SU-DHL-6 (cell line): ENCODE data around the gene JPH3.

Source experiments
- H2AFZ ChIP-seq: fragments of 200-600 bp; sonication (generic); 2 replicates; pipeline ENCODE4 v1.6.1; 2014; ENCODE audit warnings: low read depth, mild to moderate bottlenecking, moderate library complexity, mixed read lengths, antibody characterized with exemption, low read length; ENCODE audit not compliant: severe bottlenecking
- H3F3A ChIP-seq: fragments of 200-600 bp; shearing (Covaris generic); 2 replicates; pipeline ENCODE4 v1.6.0; 2016; ENCODE audit warnings: antibody characterized with exemption, mild to moderate bottlenecking; ENCODE audit not compliant: insufficient read depth
- H3K27ac ChIP-seq: fragments of 200-600 bp; sonication (generic); 2 replicates; pipeline ENCODE4 v1.5.1; 2016; ENCODE audit warnings: low read depth, mild to moderate bottlenecking, low read length, moderate library complexity, mixed read lengths
- H3K27me3 ChIP-seq: fragments of 200-600 bp; sonication (generic), shearing (Covaris generic); 2 replicates; pipeline ENCODE4 v1.6.0; 2014; ENCODE audit warnings: mild to moderate bottlenecking, low read length
- H3K36me3 ChIP-seq: fragments of 200-600 bp; sonication (generic); 2 replicates; pipeline ENCODE4 v1.6.1; 2014; ENCODE audit warnings: mild to moderate bottlenecking, low read length, mixed read lengths
- H3K4me2 ChIP-seq: fragments of 300-600, 200-600 bp; shearing (Covaris generic), sonication (generic); 2 replicates; pipeline ENCODE4 v1.6.0; 2014; ENCODE audit warnings: low read length, low read depth, mild to moderate bottlenecking; ENCODE audit not compliant: poor library complexity, severe bottlenecking
- H3K4me3 ChIP-seq: fragments of 200-600 bp; sonication (generic); 2 replicates; pipeline ENCODE4 v1.5.1; 2014; ENCODE audit warnings: antibody characterized with exemption, low read length, mild to moderate bottlenecking, mixed read lengths; ENCODE audit not compliant: insufficient read depth, poor library complexity, severe bottlenecking
- H3K79me2 ChIP-seq: fragments of 200-600 bp; sonication (generic); 2 replicates; pipeline ENCODE4 v1.6.1; 2014; ENCODE audit warnings: mild to moderate bottlenecking, low read length, moderate library complexity; ENCODE audit not compliant: insufficient read depth
- H3K9ac ChIP-seq: fragments of 200-600 bp; sonication (generic); 2 replicates; pipeline ENCODE4 v1.7.0; 2014; ENCODE audit warnings: mild to moderate bottlenecking, low read length
- H3K9me2 ChIP-seq: fragments of 200-600 bp; sonication (generic); replicated peaks from 2 replicates; pipeline ENCODE4 v1.6.1; 2014; ENCODE audit warnings: low read length; ENCODE audit not compliant: insufficient read depth
- H3K9me3 ChIP-seq: fragments of 200-600 bp; sonication (generic); 2 replicates; pipeline ENCODE4 v1.6.1; 2014; ENCODE audit warnings: low read length, mixed read lengths; ENCODE audit not compliant: insufficient read depth
- H4K20me1 ChIP-seq: fragments of 200-600 bp; sonication (generic); 2 replicates; pipeline ENCODE4 v1.6.1; 2014; ENCODE audit warnings: low read depth, mild to moderate bottlenecking, antibody characterized with exemption, low read length, moderate library complexity, mixed read lengths
- CTCF ChIP-seq: fragments of 200-600 bp; sonication (generic); IDR thresholded peaks from one replicate; pipeline ENCODE4 v1.5.1; 2017; ENCODE audit warnings: antibody characterized with exemption, mild to moderate bottlenecking, low read length, moderate library complexity; ENCODE audit not compliant: insufficient read depth, poor library complexity, severe bottlenecking
- EZH2phosphoT487 ChIP-seq: fragments of 200-600 bp; sonication (generic), shearing (Covaris generic); conservative IDR thresholded peaks from 2 replicates; pipeline ENCODE4 v1.6.1; 2018; ENCODE audit warnings: mild to moderate bottlenecking, antibody characterized with exemption, low read length, moderate library complexity, mixed read lengths

Gene JPH3

GRCh38 chr16:87560428-87561199, 41.7 kb upstream of the JPH3 start:
- H3K79me2 ChIP-seq: no peaks in the 10 kb centered on the region
- H2AFZ ChIP-seq: no peak overlapping the region
- H3K9me3 ChIP-seq: no peaks in the 10 kb centered on the region
- H3F3A ChIP-seq: no peaks in the 10 kb centered on the region
- TF ChIP-seq CTCF: no peak
- no peak for TF ChIP-seq EZH2phosphoT487
- H3K4me2 ChIP-seq: no peak overlapping the region
- no peaks in the 10 kb centered on the region for H3K27me3 ChIP-seq
- H4K20me1 ChIP-seq: no peaks in the 10 kb centered on the region
- H3K4me3 ChIP-seq: no peak overlapping the region
- no peaks in the 10 kb centered on the region for H3K9me2 ChIP-seq
- no peak overlapping the region for H3K9ac ChIP-seq
- H3K36me3 ChIP-seq: no peaks in the 10 kb centered on the region
- no peak overlapping the region for H3K27ac ChIP-seq

- H3K4me3 ChIP-seq: no peak overlapping the region
- no peak overlapping the region for H2AFZ ChIP-seq
- no peaks in the 10 kb centered on the region for H3K27me3 ChIP-seq
- no peak overlapping the region for H3K9ac ChIP-seq
- no peaks in the 10 kb centered on the region for H4K20me1 ChIP-seq
- TF ChIP-seq CTCF (no peak), EZH2phosphoT487 (no peak)
- no peak overlapping the region for H3K4me2 ChIP-seq
- H3F3A ChIP-seq: no peaks in the 10 kb centered on the region
- no peaks in the 10 kb centered on the region for H3K79me2 ChIP-seq
- H3K9me2 ChIP-seq: no peaks in the 10 kb centered on the region
- H3K36me3 ChIP-seq: no peaks in the 10 kb centered on the region
- no peaks in the 10 kb centered on the region for H3K9me3 ChIP-seq
- no peak overlapping the region for H3K27ac ChIP-seq
These were observed 40.9 kb upstream of the JPH3 start for GRCh38 chr16:87561200-87562105.

- no peaks in the 10 kb centered on the region for H3K9me3 ChIP-seq
- no peaks in the 10 kb centered on the region for H3K9me2 ChIP-seq
- H3F3A ChIP-seq: no peaks in the 10 kb centered on the region
- H3K36me3 ChIP-seq: no peaks in the 10 kb centered on the region
- no peak overlapping the region for H3K27ac ChIP-seq
- no peaks in the 10 kb centered on the region for H3K79me2 ChIP-seq
- H3K27me3 ChIP-seq: no peaks in the 10 kb centered on the region
- no peak overlapping the region for H3K9ac ChIP-seq
- no peak overlapping the region for H3K4me2 ChIP-seq
- H3K4me3 ChIP-seq: no peak overlapping the region
- no peak overlapping the region for H2AFZ ChIP-seq
- H4K20me1 ChIP-seq: no peaks in the 10 kb centered on the region
- TF ChIP-seq CTCF (no peak), EZH2phosphoT487 (no peak)
These were observed 40.1 kb upstream of the JPH3 start for GRCh38 chr16:87562201-87562600.
